HepG2 (cell line): ENCODE results near the gene ACTL7B. TPM values are rescaled to one million over a fixed set of nuclear protein-coding genes. Genes with fewer than 3 reads are reported as not detected.

ENCODE experiments used
- BCL6 ChIP-seq: IDR thresholded peaks from 2 replicates; pipeline ENCODE4 v1.6.1; 2016; ENCODE audit warnings: missing genetic modification reagents, missing compliant biosample characterization
- BRF2 ChIP-seq: sonication (generic); formaldehyde crosslinking; IDR thresholded peaks from 2 replicates; pipeline ENCODE4 v1.8.1; 2022; ENCODE audit warnings: mild to moderate bottlenecking, missing genetic modification reagents
- CBX2 ChIP-seq, 2 experiments: fragments of 200-600 bp in 1 of 2; sonication (generic); formaldehyde crosslinking in 1 of 2; IDR thresholded peaks; 2 replicates each; pipeline versions ENCODE4 v1.7.0 to v1.8.1; 2018 to 2022; ENCODE audit warnings: low read depth in 2 of 2, low read length in 1 of 2, mild to moderate bottlenecking in 1 of 2, missing genetic modification reagents in 1 of 2
- CREBL2 ChIP-seq: sonication (generic); formaldehyde crosslinking; IDR thresholded peaks from 2 replicates; pipeline ENCODE4 v1.8.1; 2023; ENCODE audit warnings: missing genetic modification reagents, mild to moderate bottlenecking, borderline replicate concordance
- ELF4 ChIP-seq: sonication (generic); formaldehyde crosslinking; IDR thresholded peaks from 2 replicates; pipeline ENCODE4 v1.5.0; 2020; ENCODE audit warnings: missing genetic modification reagents, mild to moderate bottlenecking, moderate library complexity, borderline replicate concordance
- HES4 ChIP-seq: sonication (generic); formaldehyde crosslinking; IDR thresholded peaks from 2 replicates; pipeline ENCODE4 v1.9.0; 2021; ENCODE audit warnings: mild to moderate bottlenecking, missing genetic modification reagents, borderline replicate concordance
- HNRNPLL ChIP-seq: fragments of 200-400 bp; formaldehyde crosslinking; IDR thresholded peaks from 2 replicates; pipeline ENCODE4 v1.6.1; 2017; ENCODE audit warnings: mild to moderate bottlenecking, low read depth, low read length; ENCODE audit not compliant: poor library complexity, severe bottlenecking
- KAT8 ChIP-seq: IDR thresholded peaks from 2 replicates; pipeline ENCODE4 v1.6.1; 2016; ENCODE audit warnings: missing genetic modification reagents, missing compliant biosample characterization
- MAZ ChIP-seq, 2 experiments: sonication (generic) in 1 of 2; formaldehyde crosslinking in 1 of 2; IDR thresholded peaks; 2 replicates each; pipeline versions ENCODE4 v1.5.0 to v1.6.1; 2012 to 2020; ENCODE audit warnings: low read depth in 2 of 2, mild to moderate bottlenecking in 2 of 2, borderline replicate concordance in 1 of 2, improper control_type of control experiment in 1 of 2, low read length in 1 of 2, missing genetic modification reagents in 1 of 2, moderate library complexity in 1 of 2
- NCOA2 ChIP-seq: sonication (generic); formaldehyde crosslinking; IDR thresholded peaks from 2 replicates; pipeline ENCODE4 v1.8.0; 2022; ENCODE audit warnings: inconsistent platforms
- PCBP2 ChIP-seq: fragments of 200-400 bp; formaldehyde crosslinking; optimal IDR thresholded peaks from 2 replicates; pipeline ENCODE3; 2018; ENCODE audit warnings: low read length, low read depth; ENCODE audit not compliant: poor library complexity, severe bottlenecking
- SP1 ChIP-seq, 2 experiments: fragments of 450-650 bp in 1 of 2; sonication (generic) in 1 of 2; formaldehyde crosslinking in 1 of 2; IDR thresholded peaks; 2 replicates each; pipeline versions ENCODE4 v1.4.0 to v1.6.1; 2016 to 2020; ENCODE audit warnings: missing genetic modification reagents in 1 of 2
- TAF15 ChIP-seq: fragments of 200-400 bp; formaldehyde crosslinking; IDR thresholded peaks from one replicate; pipeline ENCODE4 v1.6.1; 2018; ENCODE audit warnings: mild to moderate bottlenecking, low read depth, low read length; ENCODE audit not compliant: poor library complexity, severe bottlenecking
- THYN1 ChIP-seq: sonication (generic); formaldehyde crosslinking; IDR thresholded peaks from 2 replicates; pipeline ENCODE4 v1.8.1; 2023; ENCODE audit warnings: low read depth, mild to moderate bottlenecking, moderate library complexity, missing genetic modification reagents, borderline replicate concordance
- TIGD3 ChIP-seq: sonication (generic); formaldehyde crosslinking; IDR thresholded peaks from 2 replicates; pipeline ENCODE4 v1.5.1; 2020; ENCODE audit warnings: mild to moderate bottlenecking, missing genetic modification reagents, borderline replicate concordance
- TMF1 ChIP-seq: sonication (generic); formaldehyde crosslinking; IDR thresholded peaks from 2 replicates; pipeline ENCODE4 v1.8.1; 2022; ENCODE audit warnings: low read depth, missing genetic modification reagents
- TRIM22 ChIP-seq: fragments of 450-650 bp; IDR thresholded peaks from 2 replicates; pipeline ENCODE4 v1.6.1; 2017
- ZBTB21 ChIP-seq: sonication (generic); formaldehyde crosslinking; IDR thresholded peaks from 2 replicates; pipeline ENCODE4 v1.4.0; 2020; ENCODE audit warnings: missing genetic modification reagents
- ZFP36L2 ChIP-seq: sonication (generic); formaldehyde crosslinking; IDR thresholded peaks from 2 replicates; pipeline ENCODE4 v1.4.0; 2020; ENCODE audit warnings: missing genetic modification reagents
- ZNF3 ChIP-seq: IDR thresholded peaks from 2 replicates; pipeline ENCODE4 v1.7.0; 2017; ENCODE audit warnings: inconsistent platforms
- ZNF501 ChIP-seq: sonication (generic); formaldehyde crosslinking; IDR thresholded peaks from 2 replicates; pipeline ENCODE4 v1.5.1; 2020; ENCODE audit warnings: mild to moderate bottlenecking, moderate library complexity, missing genetic modification reagents
- ZNF670 ChIP-seq: sonication (generic); formaldehyde crosslinking; IDR thresholded peaks from 2 replicates; pipeline ENCODE4 v1.8.0; 2022; ENCODE audit warnings: mild to moderate bottlenecking, missing genetic modification reagents, borderline replicate concordance
- polyA plus RNA-seq, 8 experiments: library from polyadenylated mRNA; depleted of rRNA in 3 of 8; stranded (reverse) in 7 of 8; unstranded in 1 of 8; fragments of >200 nt; fragmentation: Illumina TruSeq in 4 of 8; extraction: Trizol in 4 of 8; gene quantifications; 2 replicates each; pipeline versions ENCODE4 v1.2.1 to v1.2.3, GENCODE V29; 2011 to 2016; ENCODE audit warnings: low read depth in 4 of 8, missing spikeins in 1 of 8, mixed read lengths in 1 of 8; ENCODE audit not compliant: insufficient read depth in 1 of 8
- total RNA-seq, 5 experiments: library from RNA; depleted of rRNA; stranded (reverse); fragments of >200 nt; fragmentation: Illumina TruSeq; extraction: Trizol; gene quantifications; 2 replicates each; pipeline ENCODE4 v1.2.3, GENCODE V29; 2016; ENCODE audit warnings: low read depth in 1 of 5

ACTL7B gene
- total and polyA plus RNA-seq, 2 of the 13 experiments (the other 11 are each of a cell fraction or from before 2014, with no cell fraction given) = 0.07 to 0.11 TPM

- TF ChIP-seq THYN1 (CRISPR knock-in tag) = 0 out of 2 replicates have a peak, but pooled peaks have one; percentile 67
- no peak for TF ChIP-seq TAF15
- TF ChIP-seq CREBL2 = no peak
- TF ChIP-seq CBX2 (IDR thresholded peaks at IDR 0.05; ENCODE audit: low read depth, low read length) = no peak
- TF ChIP-seq CBX2 (CRISPR knock-in tag; IDR thresholded peaks at IDR 0.05; ENCODE audit: low read depth) = no peak
- no peak for TF ChIP-seq ZNF3 (CRISPR knock-in tag)
- no peak for TF ChIP-seq HNRNPLL
- no peak; the same call in 1 of the 2 replicates for TF ChIP-seq KAT8
- no peak for TF ChIP-seq TIGD3 (CRISPR knock-in tag)
- 0 out of 2 replicates have a peak, but pooled peaks have one; percentile 17 for TF ChIP-seq ZBTB21 (CRISPR knock-in tag)
- no peak for TF ChIP-seq TRIM22
- TF ChIP-seq ZNF670 (CRISPR knock-in tag) = no peak
- TF ChIP-seq TMF1 (CRISPR knock-in tag) = no peak
- TF ChIP-seq HES4 = no peak
- no peak for TF ChIP-seq ZFP36L2
- 0 out of 2 replicates have a peak, but pooled peaks have one; percentile 36 for TF ChIP-seq MAZ (IDR thresholded peaks at IDR 0.05; ENCODE audit: borderline replicate concordance, low read depth, low read length)
- peak; percentile 70 for TF ChIP-seq MAZ (CRISPR knock-in tag; IDR thresholded peaks at IDR 0.05; ENCODE audit: low read depth)
- peak; percentile 78 for TF ChIP-seq BCL6
- no peak for TF ChIP-seq SP1 (IDR thresholded peaks at IDR 0.05)
- TF ChIP-seq SP1 (CRISPR knock-in tag; IDR thresholded peaks at IDR 0.05) = no peak
- TF ChIP-seq ELF4 (CRISPR knock-in tag) = no peak
- no peak for TF ChIP-seq PCBP2
- TF ChIP-seq BRF2 (CRISPR knock-in tag) = peak; percentile 67; the same call in 1 of the 2 replicates
- no peak for TF ChIP-seq ZNF501 (CRISPR knock-in tag)
- peak; percentile 84 for TF ChIP-seq NCOA2 (CRISPR knock-in tag)
Observed at GRCh38 chr9:108869092-108869725, 13.4 kb upstream of the ACTL7B start (continued).
